ENCODE data around the gene AGAP1.

- TF ChIP-seq CTCF (IDR thresholded peaks at IDR 0.05) (no peak), POLR2A (IDR thresholded peaks at IDR 0.05) (no peak)
Measured at GRCh38 chr2:236156095-236156859, 662.4 kb downstream of the AGAP1 start.
